D341Med (cell line): Measurements from ENCODE around the gene PDCD4.

Source experiments
- DNase-seq: peaks from one replicate; pipeline ENCODE4 v3.0.0; 2012; ENCODE audit warnings: low spot score

Gene PDCD4

GRCh38 chr10:110919971-110920881 is 48.5 kb downstream of the PDCD4 start:
- DNase-seq: no peak

DNA sequence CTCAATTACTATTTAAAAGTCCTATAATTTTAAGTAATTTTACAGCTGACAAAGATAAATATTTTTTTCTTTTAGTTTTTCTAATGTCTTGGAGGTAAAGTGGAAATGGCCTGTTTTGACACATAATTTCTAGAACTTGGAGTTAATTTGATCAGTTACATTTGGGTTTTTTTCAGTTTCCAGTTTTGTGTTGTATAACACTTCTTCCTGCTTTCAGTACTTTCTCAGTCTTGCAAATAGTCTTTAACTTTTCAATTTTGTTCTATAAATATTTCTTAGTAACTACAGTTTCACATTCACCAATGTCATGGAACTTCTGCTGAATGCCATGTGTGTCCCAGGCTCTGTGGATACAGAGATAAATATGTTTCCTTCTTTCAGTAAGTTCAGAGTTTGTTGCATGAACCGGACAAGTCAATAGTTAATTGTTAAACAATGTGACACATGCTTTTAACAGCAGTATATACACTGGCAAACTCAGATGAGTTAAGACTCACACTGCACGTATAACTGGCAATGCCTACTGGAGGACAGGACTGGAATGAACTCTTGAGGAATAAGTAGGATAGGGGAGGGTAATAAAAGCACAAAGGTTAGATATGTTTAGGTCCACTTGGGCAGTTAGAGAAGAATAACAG is 52.2 kb downstream of the PDCD4 start:
- no peak for DNase-seq

GRCh38 chr10:110927461-110927860 is 55.7 kb downstream of the PDCD4 start:
- DNase-seq: no peak

- no peak for DNase-seq
These were observed 60.1 kb downstream of the PDCD4 start for GRCh38 chr10:110931769-110932381.

GRCh38 chr10:110932505-110933180 is 60.9 kb downstream of the PDCD4 start:
- DNase-seq: no peak

- no peak for DNase-seq
These were observed 65.0 kb downstream of the PDCD4 start for GRCh38 chr10:110936757-110937156.

DNA sequence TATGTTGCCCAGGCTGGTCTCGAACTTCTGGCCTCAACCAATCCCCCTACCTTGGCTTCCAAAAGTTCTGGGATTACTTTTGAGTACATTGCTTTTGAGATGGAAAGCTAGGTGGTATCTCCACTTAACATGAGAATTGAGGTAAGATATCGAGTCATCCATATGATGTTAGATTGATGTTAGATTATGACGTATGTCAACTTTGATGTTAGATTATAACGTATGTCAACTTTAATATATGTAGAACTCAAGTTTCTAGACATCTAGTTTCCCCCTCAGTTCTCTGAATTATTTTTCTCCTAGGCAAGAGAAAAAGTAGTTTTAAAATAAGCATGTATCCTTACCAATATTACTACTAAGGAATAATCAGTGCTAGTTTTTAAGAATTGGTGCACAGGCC is 67.7 kb downstream of the PDCD4 start:
- DNase-seq: no peak

- no peak for DNase-seq
These were observed 73.2 kb downstream of the PDCD4 start for GRCh38 chr10:110944792-110945396.

DNA sequence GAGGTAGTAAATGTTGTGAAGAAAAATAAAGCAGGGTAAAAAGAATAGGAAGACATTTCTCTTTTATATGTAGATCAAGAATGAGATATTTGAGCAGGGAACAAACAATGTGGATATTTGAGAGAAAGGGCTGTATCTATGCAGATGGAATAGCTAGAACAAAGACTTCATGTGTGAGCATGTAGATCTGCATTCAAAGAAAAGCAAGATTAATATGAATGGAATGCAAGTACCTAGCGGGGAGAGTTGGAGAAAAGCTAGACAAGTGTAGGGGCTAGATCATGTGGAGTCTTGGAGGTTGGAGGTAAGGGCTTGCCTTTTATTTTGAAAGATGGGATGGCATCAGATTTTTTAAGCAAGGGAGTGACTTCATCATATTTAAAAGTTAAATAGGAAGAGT is 74.8 kb downstream of the PDCD4 start:
- no peak for DNase-seq

- DNase-seq: no peak
These were observed 75.4 kb downstream of the PDCD4 start for GRCh38 chr10:110947061-110947595.
